CD8-positive, alpha-beta memory T cell (primary cell): ENCODE measurements around the gene GPR37. TPM values are rescaled to one million over a fixed set of nuclear protein-coding genes. Genes with fewer than 3 reads are reported as not detected.

ENCODE experiments used
- CTCF ChIA-PET: fragments of 350-600 bp; sonication (Branson Sonifier 250); formaldehyde crosslinking; loops from one replicate; lab custom pipeline; 2021; ENCODE audit warnings: antibody characterized with exemption; lab: Charles Lee
- POLR2A ChIA-PET: fragments of 350-600 bp; sonication (Branson Sonifier 250); formaldehyde crosslinking; loops from one replicate; lab custom pipeline; 2021; ENCODE audit warnings: antibody characterized with exemption; lab: Charles Lee
- DNase-seq, 5 donors: peaks; one replicate each; pipeline versions ENCODE4 v3.0.0 to v3.0.0-alpha.2; 2020 to 2022; ENCODE audit warnings: mixed read lengths in 1 of 5
- H3K27ac ChIP-seq: one replicate; pipeline ENCODE4 v1.7.0; 2013; ENCODE audit warnings: low read depth, mild to moderate bottlenecking, low read length, moderate library complexity
- H3K27me3 ChIP-seq: 2 replicates; pipeline ENCODE4 v1.7.0; 2013; ENCODE audit warnings: low read length, mild to moderate bottlenecking; ENCODE audit not compliant: insufficient read depth, poor library complexity, severe bottlenecking
- H3K36me3 ChIP-seq: 2 replicates; pipeline ENCODE4 v1.7.0; 2013; ENCODE audit warnings: mild to moderate bottlenecking, low read length, moderate library complexity; ENCODE audit not compliant: insufficient read depth
- H3K4me1 ChIP-seq: 2 replicates; pipeline ENCODE4 v1.7.0; 2013; ENCODE audit warnings: mild to moderate bottlenecking, low read length, moderate library complexity; ENCODE audit not compliant: insufficient read depth
- H3K4me3 ChIP-seq: 2 replicates; pipeline ENCODE4 v1.7.0; 2013; ENCODE audit warnings: mild to moderate bottlenecking, low read length
- H3K9me3 ChIP-seq: 2 replicates; pipeline ENCODE4 v1.7.0; 2013; ENCODE audit warnings: mild to moderate bottlenecking, low read length
- H3K27ac Mint-ChIP-seq, 8 donors: one replicate each; pipeline ENCODE4 v1.8.0; 2020 to 2021; ENCODE audit warnings: mixed read lengths in 8 of 8, mild to moderate bottlenecking in 6 of 8, inconsistent platforms in 3 of 8, moderate library complexity in 3 of 8
- H3K27me3 Mint-ChIP-seq, 2 donors: one replicate each; pipeline ENCODE4 v1.8.0; 2020 to 2021; ENCODE audit warnings: mixed read lengths in 2 of 2, mild to moderate bottlenecking in 1 of 2, moderate library complexity in 1 of 2
- H3K36me3 Mint-ChIP-seq, 3 donors: one replicate each; pipeline ENCODE4 v1.8.0; 2020 to 2021; ENCODE audit warnings: mixed read lengths in 3 of 3, inconsistent platforms in 1 of 3, mild to moderate bottlenecking in 1 of 3
- H3K4me1 Mint-ChIP-seq, 3 donors: one replicate each; pipeline ENCODE4 v1.8.0; 2020 to 2021; ENCODE audit warnings: mixed read lengths in 3 of 3, inconsistent platforms in 1 of 3, mild to moderate bottlenecking in 1 of 3
- H3K4me3 Mint-ChIP-seq, 7 donors: one replicate each; pipeline ENCODE4 v1.8.0; 2020 to 2021; ENCODE audit warnings: mixed read lengths in 7 of 7, mild to moderate bottlenecking in 6 of 7, moderate library complexity in 4 of 7, inconsistent platforms in 2 of 7
- H3K9me3 Mint-ChIP-seq, 5 donors: one replicate each; pipeline ENCODE4 v1.8.0; 2020 to 2022; ENCODE audit warnings: mixed read lengths in 5 of 5, mild to moderate bottlenecking in 3 of 5, moderate library complexity in 2 of 5, inconsistent platforms in 1 of 5
- polyA plus RNA-seq: library from polyadenylated mRNA; unstranded; fragments of 300-500 nt; fragmentation: Illumina TruSeq; gene quantifications from one replicate; pipeline ENCODE4 v1.2.3, GENCODE V29; 2021
- total RNA-seq, 2 experiments: library from RNA; stranded (reverse); gene quantifications; one replicate each; pipeline ENCODE4 v1.2.3, GENCODE V29; 2021

Gene GPR37, protein sequence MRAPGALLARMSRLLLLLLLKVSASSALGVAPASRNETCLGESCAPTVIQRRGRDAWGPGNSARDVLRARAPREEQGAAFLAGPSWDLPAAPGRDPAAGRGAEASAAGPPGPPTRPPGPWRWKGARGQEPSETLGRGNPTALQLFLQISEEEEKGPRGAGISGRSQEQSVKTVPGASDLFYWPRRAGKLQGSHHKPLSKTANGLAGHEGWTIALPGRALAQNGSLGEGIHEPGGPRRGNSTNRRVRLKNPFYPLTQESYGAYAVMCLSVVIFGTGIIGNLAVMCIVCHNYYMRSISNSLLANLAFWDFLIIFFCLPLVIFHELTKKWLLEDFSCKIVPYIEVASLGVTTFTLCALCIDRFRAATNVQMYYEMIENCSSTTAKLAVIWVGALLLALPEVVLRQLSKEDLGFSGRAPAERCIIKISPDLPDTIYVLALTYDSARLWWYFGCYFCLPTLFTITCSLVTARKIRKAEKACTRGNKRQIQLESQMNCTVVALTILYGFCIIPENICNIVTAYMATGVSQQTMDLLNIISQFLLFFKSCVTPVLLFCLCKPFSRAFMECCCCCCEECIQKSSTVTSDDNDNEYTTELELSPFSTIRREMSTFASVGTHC
- total RNA-seq = not detected
- not detected for polyA plus RNA-seq

DNA sequence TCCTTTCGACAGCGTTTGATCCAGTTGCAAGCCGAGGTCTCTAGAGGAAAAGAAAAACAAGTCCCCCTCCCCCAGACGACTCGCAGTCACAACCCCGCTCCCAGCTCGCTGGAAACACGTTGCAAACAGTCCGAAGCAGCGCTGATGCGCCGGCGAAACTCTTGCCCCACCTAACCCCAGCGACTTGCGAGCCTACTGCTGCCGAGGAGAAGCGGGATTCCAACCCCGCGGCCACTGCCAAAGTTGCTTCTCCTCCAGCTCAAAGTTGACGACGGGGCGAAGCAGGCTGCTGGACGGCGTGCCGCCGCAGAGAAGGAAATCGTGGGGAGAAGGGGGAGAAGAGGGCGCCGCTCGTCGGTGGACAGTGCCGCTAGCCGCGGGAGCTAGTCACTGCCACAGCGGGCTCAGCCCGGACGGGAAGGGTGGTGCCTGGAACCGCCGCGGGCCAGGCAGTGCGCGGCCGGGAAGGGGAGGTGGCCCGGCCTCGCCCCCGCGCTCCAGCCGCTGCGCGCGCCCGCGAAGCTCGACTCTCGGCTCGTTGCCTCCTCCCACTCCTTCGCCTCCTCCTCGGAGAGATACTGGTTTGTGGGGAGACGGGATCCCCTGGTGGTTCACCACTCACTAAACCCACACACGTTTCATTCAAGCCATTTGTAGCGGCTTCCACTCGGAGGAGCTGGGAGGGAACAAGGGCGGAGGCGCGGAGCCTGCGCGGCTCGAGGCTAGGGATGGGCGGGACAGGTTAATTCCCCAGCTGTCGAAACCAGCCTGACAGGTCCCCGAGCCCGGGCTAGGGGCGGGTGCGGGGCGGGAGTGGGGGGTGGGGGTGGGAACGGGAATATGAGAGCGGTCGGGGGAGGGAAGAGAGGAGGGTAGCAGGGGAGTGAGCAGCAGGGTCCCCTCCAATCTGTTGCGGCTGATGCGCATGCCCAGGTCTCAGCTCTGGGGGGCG, at the start of gene GPR37:
TSS of gene GPR37 (minus strand) at position 392 of the 952 bp plus-strand sequence. CDS start 816 bp downstream, outside the sequence.
- Mint-ChIP-seq H3K36me3 (peaks cover 0 to 3% (median 0%) of the 10 kb centered on the region in 3 donors), H3K27me3 (peaks cover 38 to 54% of the 10 kb centered on the region in 2 donors), H3K4me3 (peak within 1 kb of the TSS; percentile 65 to 88 (median 86)), H3K9me3 (no peaks in the 10 kb centered on the region), H3K27ac (peak within 1 kb of the TSS in 2 of 8 donors; percentile 81 to 84), H3K4me1 (peaks cover 17 to 22% (median 18%) of the 10 kb centered on the region in 3 donors)
- H3K36me3 ChIP-seq = no peaks in the 10 kb centered on the region
- no peaks in the 10 kb centered on the region for H3K4me1 ChIP-seq
- no peak within 1 kb of the TSS for H3K27ac ChIP-seq
- CTCF ChIA-PET = no interaction called here
- peak within 1 kb of the TSS; percentile 63 for H3K4me3 ChIP-seq
- peaks cover 27% of the 10 kb centered on the region for H3K27me3 ChIP-seq
- peak in 3 of 5 donors; percentile 2 to 42 (median 5) for DNase-seq
- no peaks in the 10 kb centered on the region for H3K9me3 ChIP-seq
- POLR2A ChIA-PET = no interaction called here

DNA sequence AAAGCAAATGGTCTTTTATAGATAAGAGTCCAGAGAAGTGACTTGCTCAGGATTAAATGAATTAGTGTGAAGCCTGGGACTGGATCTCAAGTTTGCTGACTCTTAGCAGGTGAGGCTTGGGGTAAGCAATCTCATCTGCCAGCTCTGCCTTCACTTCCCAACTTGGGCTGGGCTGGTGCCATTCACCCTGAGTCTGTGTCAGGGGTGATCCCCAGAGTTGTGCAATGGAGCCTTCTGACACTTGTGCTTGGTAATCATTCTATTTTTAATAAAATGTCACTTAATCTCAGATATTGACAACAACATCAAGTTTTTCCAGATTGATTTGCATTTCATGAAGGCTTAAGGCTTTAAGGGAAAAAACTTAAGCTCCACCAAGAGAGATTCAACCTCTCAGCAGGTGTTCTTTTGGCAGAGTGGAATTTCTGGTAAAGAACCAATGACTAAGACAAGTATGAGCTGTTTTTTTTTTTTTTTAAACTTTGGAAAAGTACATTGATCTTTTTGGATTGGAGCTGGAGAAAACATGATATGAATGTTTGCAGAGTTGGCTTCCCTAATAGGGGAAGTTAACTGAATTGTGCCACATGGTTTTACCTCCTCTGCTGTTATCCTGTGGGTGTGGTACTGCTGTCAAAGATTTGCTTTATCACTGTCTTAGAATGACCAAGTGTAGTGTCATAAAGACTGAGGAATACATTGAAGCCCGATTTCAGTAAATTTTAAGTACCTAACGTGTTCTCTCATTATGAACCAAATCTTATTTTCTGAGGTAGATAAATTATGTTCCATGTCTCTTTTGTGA, 48.6 kb upstream of the GPR37 start:
- Histone ChIP-seq H3K9me3 (no peaks in the 10 kb centered on the region), H3K36me3 (no peaks in the 10 kb centered on the region), H3K27ac (no peak overlapping the region), H3K4me3 (no peak overlapping the region), H3K4me1 (no peaks in the 10 kb centered on the region), H3K27me3 (no peaks in the 10 kb centered on the region)
- H3K4me3 Mint-ChIP-seq = no peak overlapping the region
- no peaks in the 10 kb centered on the region for H3K36me3 Mint-ChIP-seq
- POLR2A ChIA-PET = no interaction called here
- H3K27me3 Mint-ChIP-seq = peaks cover 7 to 16% of the 10 kb centered on the region in 2 donors
- CTCF ChIA-PET = interaction anchor here (0.9 kb wide), 1 partner anchor 291 kb away, joined by 3 read pairs; no protein-coding TSS in a partner anchor
- DNase-seq = no peak
- no peaks in the 10 kb centered on the region for H3K4me1 Mint-ChIP-seq
- peaks cover 0 to 2% (median 0%) of the 10 kb centered on the region in 5 donors for H3K9me3 Mint-ChIP-seq
- no peak overlapping the region for H3K27ac Mint-ChIP-seq

DNA sequence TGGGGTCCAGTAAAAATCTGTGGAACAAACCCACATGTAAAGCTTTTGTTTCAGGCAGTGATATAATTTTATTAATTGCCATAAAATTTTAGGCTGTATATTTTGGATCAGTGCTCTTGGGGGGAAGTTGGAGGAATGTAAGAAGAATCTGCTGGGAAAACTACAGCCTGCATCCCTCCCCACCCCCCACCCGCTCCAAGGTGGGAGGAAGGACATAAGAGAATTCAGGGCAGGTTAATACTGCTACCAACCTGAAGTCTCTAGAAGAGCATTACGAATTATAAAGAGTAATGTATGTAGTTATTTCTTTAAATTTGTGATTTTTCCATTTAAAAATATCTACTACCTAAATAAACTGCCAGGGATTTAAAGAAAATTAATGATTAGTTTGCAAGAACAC, 47.2 kb upstream of the GPR37 start:
- peaks cover 0 to 2% (median 0%) of the 10 kb centered on the region in 5 donors for H3K9me3 Mint-ChIP-seq
- H3K4me1 Mint-ChIP-seq = no peaks in the 10 kb centered on the region
- H3K27ac ChIP-seq = no peak overlapping the region
- no peaks in the 10 kb centered on the region for H3K9me3 ChIP-seq
- POLR2A ChIA-PET = no interaction called here
- H3K4me1 ChIP-seq = no peaks in the 10 kb centered on the region
- H3K27ac Mint-ChIP-seq = no peak overlapping the region
- no peak overlapping the region for H3K4me3 ChIP-seq
- CTCF ChIA-PET = no interaction called here
- no peaks in the 10 kb centered on the region for H3K36me3 Mint-ChIP-seq
- no peak for DNase-seq
- no peaks in the 10 kb centered on the region for H3K36me3 ChIP-seq
- no peak overlapping the region for H3K4me3 Mint-ChIP-seq
- H3K27me3 ChIP-seq = no peaks in the 10 kb centered on the region
- peaks cover 7 to 16% of the 10 kb centered on the region in 2 donors for H3K27me3 Mint-ChIP-seq

DNA sequence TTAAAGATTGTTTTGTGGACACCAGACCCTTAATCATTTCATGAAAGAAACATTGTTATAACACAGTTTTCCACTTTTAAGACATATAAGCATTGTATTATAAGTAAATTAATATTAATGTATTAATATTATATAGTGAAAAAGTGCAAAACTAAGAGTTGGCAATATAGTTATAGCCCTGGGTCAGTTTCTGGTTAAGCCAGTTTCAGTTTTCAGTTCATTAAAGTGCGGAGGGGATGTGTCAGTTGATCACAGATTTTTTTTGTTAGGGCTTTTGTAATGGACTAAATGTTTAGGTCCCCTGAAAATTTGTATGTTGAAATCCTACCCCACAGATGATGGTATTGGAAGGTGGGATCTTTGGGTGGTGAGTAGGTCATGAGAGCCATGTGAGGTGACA, 45.7 kb upstream of the GPR37 start:
- H3K9me3 ChIP-seq = no peaks in the 10 kb centered on the region
- Mint-ChIP-seq H3K27me3 (peaks cover 7 to 16% of the 10 kb centered on the region in 2 donors), H3K4me1 (no peaks in the 10 kb centered on the region), H3K9me3 (peaks cover 0 to 2% (median 0%) of the 10 kb centered on the region in 5 donors), H3K36me3 (no peaks in the 10 kb centered on the region), H3K4me3 (no peak overlapping the region), H3K27ac (no peak overlapping the region)
- DNase-seq = no peak
- no peaks in the 10 kb centered on the region for H3K27me3 ChIP-seq
- ChIA-PET POLR2A (no interaction called here), CTCF (no interaction called here)
- no peak overlapping the region for H3K27ac ChIP-seq
- H3K4me1 ChIP-seq = no peaks in the 10 kb centered on the region
- H3K36me3 ChIP-seq = no peaks in the 10 kb centered on the region
- H3K4me3 ChIP-seq = no peak overlapping the region

DNA sequence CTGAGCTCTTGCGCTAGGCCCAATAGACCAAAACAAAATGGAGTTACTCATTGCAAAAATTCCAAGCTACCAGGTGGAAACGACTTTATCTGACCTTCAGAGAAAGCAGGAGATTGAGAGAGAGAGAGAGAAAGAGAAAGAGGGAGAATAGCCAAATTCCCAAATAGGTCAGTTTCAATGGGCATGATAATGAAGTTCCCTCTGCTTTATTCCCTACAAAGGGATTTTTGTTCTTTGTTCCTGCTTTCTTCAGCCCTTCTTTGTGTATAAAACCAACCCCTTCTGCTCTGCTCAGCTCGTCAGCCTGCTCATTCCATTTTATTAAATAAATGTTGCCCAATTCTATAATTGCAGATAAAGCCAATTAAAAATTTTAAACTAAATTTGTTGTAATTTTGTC, 45.0 kb upstream of the GPR37 start:
- no peak for DNase-seq
- Histone ChIP-seq H3K27ac (no peak overlapping the region), H3K4me1 (no peaks in the 10 kb centered on the region), H3K27me3 (no peaks in the 10 kb centered on the region), H3K36me3 (no peaks in the 10 kb centered on the region), H3K9me3 (no peaks in the 10 kb centered on the region), H3K4me3 (no peak overlapping the region)
- no peaks in the 10 kb centered on the region for H3K36me3 Mint-ChIP-seq
- H3K27ac Mint-ChIP-seq = no peak overlapping the region
- CTCF ChIA-PET = no interaction called here
- no peaks in the 10 kb centered on the region for H3K4me1 Mint-ChIP-seq
- H3K9me3 Mint-ChIP-seq = peaks cover 0 to 2% (median 0%) of the 10 kb centered on the region in 5 donors
- H3K27me3 Mint-ChIP-seq = peaks cover 7 to 16% of the 10 kb centered on the region in 2 donors
- POLR2A ChIA-PET = no interaction called here
- H3K4me3 Mint-ChIP-seq = no peak overlapping the region

DNA sequence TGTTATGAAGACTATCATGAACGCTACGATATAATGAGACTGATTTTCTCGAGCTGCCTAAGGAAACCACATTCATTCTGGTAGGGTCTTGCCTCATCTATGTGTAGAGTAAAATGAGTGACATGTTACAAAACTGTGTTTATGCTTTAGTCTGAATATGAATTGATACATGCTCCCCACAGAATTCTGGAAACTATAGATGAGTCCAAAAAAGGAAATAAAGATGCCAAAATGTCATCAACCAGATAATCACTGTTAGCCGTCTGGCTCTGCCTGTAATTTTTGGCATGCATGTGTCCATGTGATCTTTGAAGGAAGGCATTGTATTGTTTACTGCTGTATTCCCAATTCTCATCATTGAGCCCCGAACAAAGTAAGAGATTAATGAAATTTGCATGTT, 42.6 kb upstream of the GPR37 start:
- Mint-ChIP-seq H3K27me3 (peaks cover 6 to 7% of the 10 kb centered on the region in 2 donors), H3K4me1 (no peaks in the 10 kb centered on the region), H3K4me3 (no peak overlapping the region), H3K9me3 (peaks cover 0 to 2% (median 0%) of the 10 kb centered on the region in 5 donors), H3K36me3 (no peaks in the 10 kb centered on the region), H3K27ac (no peak overlapping the region)
- H3K27me3 ChIP-seq = no peaks in the 10 kb centered on the region
- no peaks in the 10 kb centered on the region for H3K9me3 ChIP-seq
- no peaks in the 10 kb centered on the region for H3K4me1 ChIP-seq
- ChIA-PET CTCF (no interaction called here), POLR2A (no interaction called here)
- H3K4me3 ChIP-seq = no peak overlapping the region
- no peaks in the 10 kb centered on the region for H3K36me3 ChIP-seq
- no peak overlapping the region for H3K27ac ChIP-seq
- no peak for DNase-seq

DNA sequence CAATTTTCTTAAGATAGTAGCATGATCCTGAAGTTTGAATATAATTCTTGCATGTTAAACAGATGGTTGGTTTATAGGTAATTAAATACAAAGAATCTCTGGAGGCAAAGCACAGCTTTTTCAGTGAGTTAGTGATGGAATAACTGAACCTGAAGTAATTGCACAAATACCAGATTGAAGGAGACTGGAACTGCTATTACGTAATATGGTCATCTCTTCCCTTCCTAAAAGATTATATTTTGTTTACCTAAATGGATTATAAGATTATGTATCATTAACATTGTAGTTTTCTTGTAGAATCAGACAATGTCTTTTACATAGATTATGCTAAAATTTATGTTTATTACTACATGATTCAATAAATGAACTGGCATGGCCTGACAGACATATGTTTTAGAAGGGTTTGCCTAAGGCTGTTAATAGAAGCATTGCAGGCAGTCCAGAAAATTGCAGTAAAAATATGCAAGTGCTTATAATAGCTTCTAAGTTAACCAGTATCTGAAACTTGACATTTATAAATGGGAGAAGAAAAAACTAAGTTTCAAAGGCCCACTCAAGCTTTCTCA, 35.8 kb upstream of the GPR37 start:
- Mint-ChIP-seq H3K27ac (no peak overlapping the region), H3K27me3 (peaks cover 1 to 29% of the 10 kb centered on the region in 2 donors), H3K4me1 (no peaks in the 10 kb centered on the region), H3K9me3 (peaks cover 2 to 11% (median 2%) of the 10 kb centered on the region in 5 donors), H3K36me3 (no peaks in the 10 kb centered on the region), H3K4me3 (no peak overlapping the region)
- ChIA-PET POLR2A (no interaction called here), CTCF (no interaction called here)
- no peak overlapping the region for H3K27ac ChIP-seq
- H3K4me1 ChIP-seq = no peaks in the 10 kb centered on the region
- no peaks in the 10 kb centered on the region for H3K9me3 ChIP-seq
- no peak for DNase-seq
- H3K27me3 ChIP-seq = no peaks in the 10 kb centered on the region
- no peaks in the 10 kb centered on the region for H3K36me3 ChIP-seq
- H3K4me3 ChIP-seq = no peak overlapping the region
